ENCODE measurements around the gene SMIM14.

GRCh38 chr4:39563346-39563847 is 75.3 kb downstream of the SMIM14 start:
- no peak for TF ChIP-seq POLR2A (IDR thresholded peaks at IDR 0.05; ENCODE audit: low read length)
- TF ChIP-seq GATA1 (IDR thresholded peaks at IDR 0.05; ENCODE audit: low read depth, low read length): no peak
